ENCODE data around the gene VOPP1.

GRCh38 chr7:55533729-55534080 is 38.6 kb downstream of the VOPP1 start:
- no peak for TF ChIP-seq CTCF (IDR thresholded peaks at IDR 0.05; ENCODE audit: insufficient read depth, low read length, poor library complexity, severe bottlenecking)
- TF ChIP-seq EZH2phosphoT487 (conservative IDR thresholded peaks at IDR 0.05; ENCODE audit: low read length) = no peak
